ENCODE results near the gene NRP2. TPM values are rescaled to one million over a fixed set of nuclear protein-coding genes. Genes with fewer than 3 reads are reported as not detected.

The NRP2 gene
- total and polyA plus RNA-seq, 4 donors, result 3.8 to 17.7 (median 12.2) TPM

DNA sequence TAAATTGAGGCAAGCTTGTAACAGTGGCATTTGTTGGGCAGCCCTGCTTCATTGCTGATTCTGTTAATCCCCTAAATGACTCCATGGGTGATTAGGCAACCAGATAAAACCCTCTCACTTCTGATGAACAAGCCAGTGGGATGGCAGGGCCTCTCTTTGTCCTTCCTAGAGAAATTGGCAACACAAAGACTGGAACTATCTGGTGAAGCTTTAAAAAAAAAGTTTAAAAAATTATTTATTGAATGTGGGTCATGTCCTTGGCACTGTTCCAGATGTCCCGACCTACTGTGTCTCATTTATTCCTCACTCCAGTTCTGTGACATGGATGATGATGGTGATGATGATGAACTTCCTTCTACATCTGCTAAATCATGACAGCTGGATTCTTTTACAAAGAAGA, 30.8 kb downstream of the NRP2 start:
- Histone ChIP-seq H3K27ac (ENCODE audit: low read depth in 1 of 2, low read length in 2 of 2) (no peak overlapping the region), H3K4me1 (ENCODE audit: control insufficient read depth in 4 of 4, insufficient read depth in 4 of 4, low read length in 3 of 4) (peaks cover 0 to 2% (median 0%) of the 10 kb centered on the region in 4 donors)

More for the DNA sequence above, 30.8 kb downstream of the NRP2 start:
- TF ChIP-seq HNF4G (IDR thresholded peaks at IDR 0.05) (no peak), NR2F2 (IDR thresholded peaks at IDR 0.05) (no peak), TAF1 (conservative IDR thresholded peaks at IDR 0.05) (no peak), GABPA (IDR thresholded peaks at IDR 0.05 in 1 of 2, conservative IDR thresholded peaks at IDR 0.05 in 1 of 2) (no peak), RXRA (IDR thresholded peaks at IDR 0.05) (no peak), EGR1 (IDR thresholded peaks at IDR 0.05; ENCODE audit: low read depth in 2 of 2) (no peak), YY1 (IDR thresholded peaks at IDR 0.05) (no peak), ZBTB33 (IDR thresholded peaks at IDR 0.05) (no peak), JUND (IDR thresholded peaks at IDR 0.05) (no peak), FOXA1 (IDR thresholded peaks at IDR 0.05) (no peak), HNF4A (conservative IDR thresholded peaks at IDR 0.05) (no peak), FOXA2 (IDR thresholded peaks at IDR 0.05) (no peak), RAD21 (IDR thresholded peaks at IDR 0.05) (no peak), SP1 (IDR thresholded peaks at IDR 0.05) (no peak)
- TF ChIP-seq, protein P1, sequence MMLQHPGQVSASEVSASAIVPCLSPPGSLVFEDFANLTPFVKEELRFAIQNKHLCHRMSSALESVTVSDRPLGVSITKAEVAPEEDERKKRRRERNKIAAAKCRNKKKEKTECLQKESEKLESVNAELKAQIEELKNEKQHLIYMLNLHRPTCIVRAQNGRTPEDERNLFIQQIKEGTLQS (IDR thresholded peaks at IDR 0.05), result no peak
- TF ChIP-seq, protein P2, sequence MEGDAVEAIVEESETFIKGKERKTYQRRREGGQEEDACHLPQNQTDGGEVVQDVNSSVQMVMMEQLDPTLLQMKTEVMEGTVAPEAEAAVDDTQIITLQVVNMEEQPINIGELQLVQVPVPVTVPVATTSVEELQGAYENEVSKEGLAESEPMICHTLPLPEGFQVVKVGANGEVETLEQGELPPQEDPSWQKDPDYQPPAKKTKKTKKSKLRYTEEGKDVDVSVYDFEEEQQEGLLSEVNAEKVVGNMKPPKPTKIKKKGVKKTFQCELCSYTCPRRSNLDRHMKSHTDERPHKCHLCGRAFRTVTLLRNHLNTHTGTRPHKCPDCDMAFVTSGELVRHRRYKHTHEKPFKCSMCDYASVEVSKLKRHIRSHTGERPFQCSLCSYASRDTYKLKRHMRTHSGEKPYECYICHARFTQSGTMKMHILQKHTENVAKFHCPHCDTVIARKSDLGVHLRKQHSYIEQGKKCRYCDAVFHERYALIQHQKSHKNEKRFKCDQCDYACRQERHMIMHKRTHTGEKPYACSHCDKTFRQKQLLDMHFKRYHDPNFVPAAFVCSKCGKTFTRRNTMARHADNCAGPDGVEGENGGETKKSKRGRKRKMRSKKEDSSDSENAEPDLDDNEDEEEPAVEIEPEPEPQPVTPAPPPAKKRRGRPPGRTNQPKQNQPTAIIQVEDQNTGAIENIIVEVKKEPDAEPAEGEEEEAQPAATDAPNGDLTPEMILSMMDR (IDR thresholded peaks at IDR 0.05; ENCODE audit: low read depth, low read length, missing input control), result no peak
- TF ChIP-seq, protein P3, sequence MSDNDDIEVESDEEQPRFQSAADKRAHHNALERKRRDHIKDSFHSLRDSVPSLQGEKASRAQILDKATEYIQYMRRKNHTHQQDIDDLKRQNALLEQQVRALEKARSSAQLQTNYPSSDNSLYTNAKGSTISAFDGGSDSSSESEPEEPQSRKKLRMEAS (IDR thresholded peaks at IDR 0.05), result no peak
- TF ChIP-seq, protein P4, sequence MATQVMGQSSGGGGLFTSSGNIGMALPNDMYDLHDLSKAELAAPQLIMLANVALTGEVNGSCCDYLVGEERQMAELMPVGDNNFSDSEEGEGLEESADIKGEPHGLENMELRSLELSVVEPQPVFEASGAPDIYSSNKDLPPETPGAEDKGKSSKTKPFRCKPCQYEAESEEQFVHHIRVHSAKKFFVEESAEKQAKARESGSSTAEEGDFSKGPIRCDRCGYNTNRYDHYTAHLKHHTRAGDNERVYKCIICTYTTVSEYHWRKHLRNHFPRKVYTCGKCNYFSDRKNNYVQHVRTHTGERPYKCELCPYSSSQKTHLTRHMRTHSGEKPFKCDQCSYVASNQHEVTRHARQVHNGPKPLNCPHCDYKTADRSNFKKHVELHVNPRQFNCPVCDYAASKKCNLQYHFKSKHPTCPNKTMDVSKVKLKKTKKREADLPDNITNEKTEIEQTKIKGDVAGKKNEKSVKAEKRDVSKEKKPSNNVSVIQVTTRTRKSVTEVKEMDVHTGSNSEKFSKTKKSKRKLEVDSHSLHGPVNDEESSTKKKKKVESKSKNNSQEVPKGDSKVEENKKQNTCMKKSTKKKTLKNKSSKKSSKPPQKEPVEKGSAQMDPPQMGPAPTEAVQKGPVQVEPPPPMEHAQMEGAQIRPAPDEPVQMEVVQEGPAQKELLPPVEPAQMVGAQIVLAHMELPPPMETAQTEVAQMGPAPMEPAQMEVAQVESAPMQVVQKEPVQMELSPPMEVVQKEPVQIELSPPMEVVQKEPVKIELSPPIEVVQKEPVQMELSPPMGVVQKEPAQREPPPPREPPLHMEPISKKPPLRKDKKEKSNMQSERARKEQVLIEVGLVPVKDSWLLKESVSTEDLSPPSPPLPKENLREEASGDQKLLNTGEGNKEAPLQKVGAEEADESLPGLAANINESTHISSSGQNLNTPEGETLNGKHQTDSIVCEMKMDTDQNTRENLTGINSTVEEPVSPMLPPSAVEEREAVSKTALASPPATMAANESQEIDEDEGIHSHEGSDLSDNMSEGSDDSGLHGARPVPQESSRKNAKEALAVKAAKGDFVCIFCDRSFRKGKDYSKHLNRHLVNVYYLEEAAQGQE (IDR thresholded peaks at IDR 0.05), result no peak
- no peak overlapping the region for H3K4me3 ChIP-seq (ENCODE audit: low read depth in 1 of 3, low read length in 3 of 3)
- no peak overlapping the region for H3K9ac ChIP-seq (ENCODE audit: low read depth in 1 of 2, low read length in 2 of 2)
- H3K36me3 ChIP-seq (ENCODE audit: control insufficient read depth in 4 of 4, insufficient read depth in 3 of 4, low read depth in 1 of 4, low read length in 3 of 4), result no peaks in the 10 kb centered on the region
- no peaks in the 10 kb centered on the region for H3K27me3 ChIP-seq (ENCODE audit: control insufficient read depth in 4 of 4, insufficient read depth in 4 of 4, low read length in 3 of 4)
- H3K9me3 ChIP-seq (ENCODE audit: control insufficient read depth in 4 of 4, low read length in 3 of 4), result no peaks in the 10 kb centered on the region
- WGBS, result 21% methylated on average over 1 of the region's 1 CpG
- no peak for DNase-seq (ENCODE audit: low spot score)
